K562 (cell line): ENCODE measurements around the gene DAPK3. TPM values are rescaled to one million over a fixed set of nuclear protein-coding genes. Genes with fewer than 3 reads are reported as not detected.

ENCODE experiments used
- MBD1 ChIP-seq: fragments of 250-450 bp; sonication (Bioruptor Pico); IDR thresholded peaks from 2 replicates; pipeline ENCODE4 v1.8.0; 2022; ENCODE audit warnings: inconsistent platforms
- TSC22D4 ChIP-seq: fragments of 450-650 bp; IDR thresholded peaks from 2 replicates; pipeline ENCODE4 v1.6.1; 2016; ENCODE audit warnings: missing genetic modification characterization, missing biosample characterization, control low read depth
- TSHZ1 ChIP-seq: fragments of 250-450 bp; sonication (Bioruptor Pico); IDR thresholded peaks from 2 replicates; pipeline ENCODE4 v1.4.0; 2020; ENCODE audit warnings: mild to moderate bottlenecking, moderate library complexity
- ZBTB5 ChIP-seq: fragments of 450-650 bp; IDR thresholded peaks from 2 replicates; pipeline ENCODE4 v1.6.1; 2017; ENCODE audit warnings: antibody characterized with exemption
- ZBTB8A ChIP-seq: fragments of 450-650 bp; IDR thresholded peaks from 2 replicates; pipeline ENCODE4 v1.6.1; 2018; ENCODE audit warnings: mild to moderate bottlenecking, moderate library complexity; ENCODE audit not compliant: partially characterized antibody
- ZFX ChIP-seq: sonication (generic); formaldehyde crosslinking; IDR thresholded peaks from 2 replicates; pipeline ENCODE4 v1.8.0; 2022; ENCODE audit warnings: mild to moderate bottlenecking, missing genetic modification reagents, moderate library complexity
- ZNF518B ChIP-seq: fragments of 250-450 bp; sonication (Bioruptor Pico); IDR thresholded peaks from 2 replicates; pipeline ENCODE4 v1.5.0; 2021; ENCODE audit warnings: mild to moderate bottlenecking, moderate library complexity
- polyA plus RNA-seq, 8 experiments: library from polyadenylated mRNA; depleted of rRNA in 4 of 8; stranded (reverse) in 5 of 8; unstranded in 3 of 8; fragments of >200 nt; fragmentation: Nextera tagmentation in 2 of 8; fragmentation: Illumina TruSeq in 1 of 8; extraction: Ambion mirVana in 2 of 8; extraction: Trizol in 1 of 8; gene quantifications; 2 replicates each; pipeline versions ENCODE4 v1.2.1 to v1.2.3, GENCODE V29; 2011 to 2014; ENCODE audit warnings: inconsistent platforms in 1 of 8, missing spikeins in 1 of 8
- total RNA-seq, 7 experiments: library from RNA; depleted of rRNA in 6 of 7; stranded (reverse); fragments of >200 nt in 6 of 7; fragmentation: Illumina TruSeq in 2 of 7; extraction: Trizol in 2 of 7; gene quantifications; 2 replicates each; pipeline versions ENCODE4 v1.2.1 to v1.2.3, GENCODE V29; 2011 to 2021; ENCODE audit warnings: low replicate concordance in 1 of 7

DAPK3 gene
- total and polyA plus RNA-seq, 9 of the 15 experiments (the other 6 are each of a cell fraction or from before 2014, with no cell fraction given) = 0.14 to 63.4 (median 25.0) TPM

DNA sequence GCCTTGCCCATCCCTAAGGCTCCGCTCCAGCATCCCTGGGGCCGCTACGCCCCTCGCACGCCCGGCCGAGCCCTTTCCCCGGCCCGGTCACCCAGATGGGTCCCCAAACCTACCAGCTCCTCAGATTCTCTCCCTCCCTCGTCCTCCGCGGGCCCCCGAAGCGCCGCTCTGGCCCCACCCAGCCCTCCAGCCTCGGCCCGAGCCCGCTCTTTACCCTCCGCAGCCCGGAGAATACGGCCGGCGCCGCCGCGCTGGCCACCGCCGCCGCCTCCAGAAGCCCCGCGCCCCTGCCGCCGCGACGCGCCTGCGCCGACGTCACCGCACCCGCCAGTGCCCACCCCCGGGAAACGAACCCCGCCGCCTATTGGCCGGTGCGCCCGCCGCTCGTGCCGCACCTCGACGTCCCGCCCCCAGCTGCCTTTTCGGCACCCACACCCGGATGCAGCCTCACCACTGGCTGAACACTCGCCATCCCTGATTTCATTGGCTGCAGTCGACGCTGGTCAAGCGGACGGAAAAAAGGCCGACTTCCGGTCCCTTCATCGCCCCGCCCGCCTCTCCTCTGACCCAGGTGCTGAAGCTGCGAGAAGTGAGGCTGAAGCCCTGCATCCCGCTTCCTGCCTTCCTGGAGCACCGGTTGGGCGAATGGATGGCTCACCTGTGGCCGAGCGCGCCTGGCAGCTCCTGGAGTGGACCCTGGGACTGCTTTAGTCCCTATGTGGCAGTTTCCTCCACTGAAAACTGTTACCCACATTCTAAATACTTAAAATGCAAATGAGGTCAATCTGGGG lies at the start of gene DAPK3 (continued):
- TF ChIP-seq TSHZ1 (CRISPR knock-in tag) = no peak
- no peak for TF ChIP-seq ZNF518B (CRISPR knock-in tag)
- TF ChIP-seq TSC22D4 (tag) = no peak
- no peak for TF ChIP-seq ZBTB8A
- TF ChIP-seq ZFX (CRISPR knock-in tag) = peak; percentile 39; the same call in 1 of the 2 replicates
- no peak for TF ChIP-seq ZBTB5
- TF ChIP-seq MBD1 = no peak
